GM10847 (cell line): ENCODE measurements around the gene KIAA0513.

Experiments
- POLR2A ChIP-seq: IDR thresholded peaks from 2 replicates; pipeline ENCODE4 v1.6.1; 2011; ENCODE audit not compliant: insufficient read length; ENCODE audit errors: extremely low read depth

KIAA0513 gene

GRCh38 chr16:85092851-85093250 lies 65.3 kb downstream of the KIAA0513 start:
- no peak for TF ChIP-seq POLR2A

- TF ChIP-seq POLR2A = no peak
These were observed 66.1 kb downstream of the KIAA0513 start for GRCh38 chr16:85093705-85094104.

- TF ChIP-seq POLR2A = no peak
These were observed 66.7 kb downstream of the KIAA0513 start for GRCh38 chr16:85094176-85094805.

GRCh38 chr16:85094812-85095211 lies 67.2 kb downstream of the KIAA0513 start:
- no peak for TF ChIP-seq POLR2A

GRCh38 chr16:85096921-85097320 lies 69.3 kb downstream of the KIAA0513 start:
- no peak for TF ChIP-seq POLR2A

GRCh38 chr16:85098565-85098964 lies 71.0 kb downstream of the KIAA0513 start:
- TF ChIP-seq POLR2A = no peak

- TF ChIP-seq POLR2A = no peak
These were observed 72.7 kb downstream of the KIAA0513 start for GRCh38 chr16:85100265-85100664.

- TF ChIP-seq POLR2A = no peak
These were observed 74.5 kb downstream of the KIAA0513 start for GRCh38 chr16:85101956-85102630.

GRCh38 chr16:85103114-85104079 lies 75.8 kb downstream of the KIAA0513 start:
- no peak for TF ChIP-seq POLR2A

GRCh38 chr16:85104147-85104546 lies 76.6 kb downstream of the KIAA0513 start:
- no peak for TF ChIP-seq POLR2A

- no peak for TF ChIP-seq POLR2A
These were observed 77.3 kb downstream of the KIAA0513 start for GRCh38 chr16:85104821-85105391.

GRCh38 chr16:85105475-85105874 lies 77.9 kb downstream of the KIAA0513 start:
- TF ChIP-seq POLR2A = no peak

- no peak for TF ChIP-seq POLR2A
These were observed 79.5 kb downstream of the KIAA0513 start for GRCh38 chr16:85107083-85107482.

GRCh38 chr16:85107532-85107931 lies 79.9 kb downstream of the KIAA0513 start:
- no peak for TF ChIP-seq POLR2A

- no peak for TF ChIP-seq POLR2A
These were observed 82.5 kb downstream of the KIAA0513 start for GRCh38 chr16:85110105-85110504.
